ENCODE measurements around the gene ADA. TPM values are rescaled to one million over a fixed set of nuclear protein-coding genes. Genes with fewer than 3 reads are reported as not detected.

Gene ADA
- total RNA-seq, 1 donor from 2014 or later, result 7.7 TPM

- peak overlapping the region; percentile 63 for H3K27ac ChIP-seq
- peaks cover 56% of the 10 kb centered on the region for H3K4me1 ChIP-seq
- H3K9me3 ChIP-seq, result no peaks in the 10 kb centered on the region
- no peak overlapping the region for H3K4me3 ChIP-seq
- TF ChIP-seq CTCF (IDR thresholded peaks at IDR 0.05), result no peak
- H3K27me3 ChIP-seq (ENCODE audit: low read depth), result no peaks in the 10 kb centered on the region
- peak; percentile 27 to 59 for ATAC-seq
- intact Hi-C loops (cut with DNase I), result no loop called here
- H3K36me3 ChIP-seq, result no peaks in the 10 kb centered on the region
- DNase-seq, result no peak
Measured at GRCh38 chr20:44572551-44573500, 78.7 kb downstream of the ADA start.

GRCh38 chr20:44571362-44571988, 80.0 kb downstream of the ADA start:
- H3K27me3 ChIP-seq (ENCODE audit: low read depth), result no peaks in the 10 kb centered on the region
- DNase-seq (no peak), ATAC-seq (no peak)
- no peak overlapping the region for H3K4me3 ChIP-seq
- no peak overlapping the region for H3K27ac ChIP-seq
- H3K4me1 ChIP-seq, result peaks cover 43% of the 10 kb centered on the region
- intact Hi-C loops (cut with DNase I), result no loop called here
- no peaks in the 10 kb centered on the region for H3K9me3 ChIP-seq
- no peaks in the 10 kb centered on the region for H3K36me3 ChIP-seq
- no peak for TF ChIP-seq CTCF (IDR thresholded peaks at IDR 0.05)

DNA sequence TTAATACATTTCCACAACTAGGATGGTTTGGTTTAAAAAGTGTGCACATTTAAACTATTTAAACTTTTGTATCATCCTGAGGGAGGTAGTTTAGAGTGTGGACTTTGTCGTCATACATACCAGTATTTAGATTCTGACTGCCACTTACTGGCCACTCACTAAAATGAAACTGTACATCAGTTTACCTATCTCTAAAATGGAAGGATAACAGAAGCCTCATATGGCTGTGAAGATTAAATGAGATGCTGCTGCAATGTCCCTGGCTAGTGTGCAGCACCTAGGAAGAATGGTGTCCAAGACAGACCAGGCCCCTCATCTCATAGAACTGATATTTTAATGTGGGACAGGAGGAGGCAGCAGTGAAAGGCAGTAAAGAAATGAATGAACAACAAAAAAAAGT, 81.1 kb downstream of the ADA start:
- TF ChIP-seq CTCF (IDR thresholded peaks at IDR 0.05), result no peak
- no peak for ATAC-seq
- H3K4me1 ChIP-seq, result peaks cover 35% of the 10 kb centered on the region

More for the DNA sequence above, 81.1 kb downstream of the ADA start:
- DNase-seq, result no peak
- intact Hi-C loops (cut with DNase I), result no loop called here
- no peaks in the 10 kb centered on the region for H3K36me3 ChIP-seq
- no peaks in the 10 kb centered on the region for H3K27me3 ChIP-seq (ENCODE audit: low read depth)
- no peak overlapping the region for H3K4me3 ChIP-seq
- H3K27ac ChIP-seq, result no peak overlapping the region
- H3K9me3 ChIP-seq, result no peaks in the 10 kb centered on the region

Other genes with a start within 250 kb of the ADA start
- 9.6 TPM for gene TTPAL, start 175.8 kb downstream of the ADA start, total RNA-seq
- gene SERINC3, start 129.6 kb downstream of the ADA start, total RNA-seq, result 133 TPM
- 61.6 TPM for gene PKIG, start 69.1 kb downstream of the ADA start, total RNA-seq
- 42.3 TPM for gene CCN5, start 63.7 kb upstream of the ADA start, total RNA-seq
- gene KCNK15, start 94.2 kb upstream of the ADA start, total RNA-seq, result 0.89 TPM
- gene RIMS4, start 158.8 kb upstream of the ADA start, total RNA-seq, result 3.5 TPM
- gene YWHAB, start 234.0 kb upstream of the ADA start, total RNA-seq, result 193 TPM

Data from lower lobe of right lung (tissue), 2 donors.